K562 (cell line): ENCODE measurements around the gene ERGIC3. TPM values are rescaled to one million over a fixed set of nuclear protein-coding genes. Genes with fewer than 3 reads are reported as not detected.

ENCODE experiments used
- ARHGAP35 ChIP-seq: fragments of 450-650 bp; IDR thresholded peaks from 2 replicates; pipeline ENCODE4 v1.6.1; 2018; ENCODE audit not compliant: partially characterized antibody
- ARID1B ChIP-seq: fragments of 450-650 bp; IDR thresholded peaks from 2 replicates; pipeline ENCODE4 v1.6.1; 2016; ENCODE audit warnings: antibody characterized with exemption, mild to moderate bottlenecking, inconsistent platforms
- ETV1 ChIP-seq: fragments of 450-650 bp; conservative IDR thresholded peaks from 2 replicates; pipeline ENCODE4 v1.6.1; 2016; ENCODE audit warnings: missing genetic modification characterization, control low read depth, low read depth, missing compliant biosample characterization
- FOXP1 ChIP-seq: sonication (generic); formaldehyde crosslinking; IDR thresholded peaks from 2 replicates; pipeline ENCODE4 v1.8.0; 2022; ENCODE audit warnings: mild to moderate bottlenecking, missing genetic modification reagents
- HDAC1 ChIP-seq, 2 experiments: fragments of 450-650 bp; IDR thresholded peaks; 2 replicates each; pipeline ENCODE4 v1.6.1; 2016 to 2017; ENCODE audit warnings: inconsistent platforms in 1 of 2, mild to moderate bottlenecking in 1 of 2, moderate library complexity in 1 of 2
- HDAC2 ChIP-seq: fragments of 450-650 bp; IDR thresholded peaks from 2 replicates; pipeline ENCODE4 v1.6.1; 2016; ENCODE audit warnings: mild to moderate bottlenecking
- KAT2B ChIP-seq: IDR thresholded peaks from one replicate; pipeline ENCODE4 v1.6.1; 2012; ENCODE audit warnings: low read depth, mild to moderate bottlenecking, control low read depth, inconsistent platforms, low read length, moderate library complexity
- KDM1A ChIP-seq, 2 experiments: fragments of 450-650 bp; IDR thresholded peaks; 2 replicates each; pipeline ENCODE4 v1.6.1; 2016; ENCODE audit warnings: mild to moderate bottlenecking in 2 of 2
- NR2C1 ChIP-seq, 2 experiments: fragments of 450-650 bp; IDR thresholded peaks; 2 replicates each; pipeline ENCODE4 v1.6.1; 2017; ENCODE audit warnings: mild to moderate bottlenecking in 2 of 2, antibody characterized with exemption in 1 of 2, inconsistent platforms in 1 of 2, missing compliant biosample characterization in 1 of 2, missing genetic modification characterization in 1 of 2
- NRF1 ChIP-seq, 2 experiments: fragments of 450-650 bp; IDR thresholded peaks in 1 of 2; conservative IDR thresholded peaks in 1 of 2; 2 replicates each; pipeline ENCODE4 v1.6.1; 2014; ENCODE audit warnings: mild to moderate bottlenecking in 2 of 2
- RBM22 ChIP-seq: fragments of 200-400 bp; formaldehyde crosslinking; IDR thresholded peaks from 2 replicates; pipeline ENCODE4 v1.6.1; 2018; ENCODE audit warnings: low read length, low read depth; ENCODE audit not compliant: poor library complexity, severe bottlenecking
- RBM25 ChIP-seq: fragments of 200-400 bp; formaldehyde crosslinking; IDR thresholded peaks from 2 replicates; pipeline ENCODE4 v1.6.1; 2018; ENCODE audit warnings: low read length, low read depth, moderate library complexity; ENCODE audit not compliant: severe bottlenecking
- RCOR1 ChIP-seq, 2 experiments: IDR thresholded peaks; 2 replicates each; pipeline ENCODE4 v1.6.1; 2012; ENCODE audit warnings: low read depth in 2 of 2, low read length in 2 of 2, borderline replicate concordance in 1 of 2, improper control_type of control experiment in 1 of 2
- SPI1 ChIP-seq: IDR thresholded peaks from 2 replicates; pipeline ENCODE4 v1.6.1; 2011; ENCODE audit warnings: low read depth, low read length, control low read depth, borderline replicate concordance
- polyA plus RNA-seq, 8 experiments: library from polyadenylated mRNA; depleted of rRNA in 4 of 8; stranded (reverse) in 5 of 8; unstranded in 3 of 8; fragments of >200 nt; fragmentation: Nextera tagmentation in 2 of 8; fragmentation: Illumina TruSeq in 1 of 8; extraction: Ambion mirVana in 2 of 8; extraction: Trizol in 1 of 8; gene quantifications; 2 replicates each; pipeline versions ENCODE4 v1.2.1 to v1.2.3, GENCODE V29; 2011 to 2014; ENCODE audit warnings: inconsistent platforms in 1 of 8, missing spikeins in 1 of 8
- total RNA-seq, 7 experiments: library from RNA; depleted of rRNA in 6 of 7; stranded (reverse); fragments of >200 nt in 6 of 7; fragmentation: Illumina TruSeq in 2 of 7; extraction: Trizol in 2 of 7; gene quantifications; 2 replicates each; pipeline versions ENCODE4 v1.2.1 to v1.2.3, GENCODE V29; 2011 to 2021; ENCODE audit warnings: low replicate concordance in 1 of 7
- TF ChIP-seq, protein P1 (sequence below), 2 experiments: fragments of 450-650 bp; formaldehyde crosslinking in 1 of 2; IDR thresholded peaks; 2 replicates each; pipeline versions ENCODE4 v1.4.0 to v1.6.1; 2014 to 2020; ENCODE audit warnings: mild to moderate bottlenecking in 2 of 2, borderline replicate concordance in 1 of 2, low read depth in 1 of 2
- TF ChIP-seq, protein P2 (sequence below), 2 experiments: IDR thresholded peaks in 1 of 2; conservative IDR thresholded peaks in 1 of 2; 2 replicates each; pipeline ENCODE4 v1.6.1; 2016; ENCODE audit warnings: low read depth in 2 of 2, mild to moderate bottlenecking in 1 of 2, missing compliant biosample characterization in 1 of 2, missing genetic modification characterization in 1 of 2, moderate library complexity in 1 of 2

ERGIC3 gene
- total and polyA plus RNA-seq, 9 of the 15 experiments (the other 6 are each of a cell fraction or from before 2014, with no cell fraction given), result 121 to 278 (median 184) TPM

DNA sequence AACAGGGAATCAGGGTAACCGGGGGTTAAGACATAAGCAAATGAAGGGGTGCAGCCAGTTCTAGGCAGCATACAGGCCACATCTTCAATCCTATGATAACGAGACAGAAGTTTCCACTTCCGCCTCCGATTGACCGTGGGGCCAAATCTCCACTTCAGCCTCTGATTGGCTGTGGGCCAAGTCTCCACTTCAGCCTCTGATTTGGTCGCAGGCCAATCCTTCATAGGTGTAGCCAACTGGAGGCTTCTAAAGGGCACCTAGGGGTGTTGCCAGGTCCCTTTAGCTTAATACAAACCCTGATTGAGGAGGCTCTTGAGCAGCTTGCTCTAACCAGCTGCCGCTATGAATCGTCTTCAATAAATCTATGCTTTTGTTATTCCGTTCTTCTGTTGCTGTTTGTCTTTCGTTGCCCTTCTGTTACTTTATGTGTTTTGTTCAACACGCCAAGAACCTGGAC lies 2.1 kb upstream of the ERGIC3 start (continued):
- TF ChIP-seq, protein P1, sequence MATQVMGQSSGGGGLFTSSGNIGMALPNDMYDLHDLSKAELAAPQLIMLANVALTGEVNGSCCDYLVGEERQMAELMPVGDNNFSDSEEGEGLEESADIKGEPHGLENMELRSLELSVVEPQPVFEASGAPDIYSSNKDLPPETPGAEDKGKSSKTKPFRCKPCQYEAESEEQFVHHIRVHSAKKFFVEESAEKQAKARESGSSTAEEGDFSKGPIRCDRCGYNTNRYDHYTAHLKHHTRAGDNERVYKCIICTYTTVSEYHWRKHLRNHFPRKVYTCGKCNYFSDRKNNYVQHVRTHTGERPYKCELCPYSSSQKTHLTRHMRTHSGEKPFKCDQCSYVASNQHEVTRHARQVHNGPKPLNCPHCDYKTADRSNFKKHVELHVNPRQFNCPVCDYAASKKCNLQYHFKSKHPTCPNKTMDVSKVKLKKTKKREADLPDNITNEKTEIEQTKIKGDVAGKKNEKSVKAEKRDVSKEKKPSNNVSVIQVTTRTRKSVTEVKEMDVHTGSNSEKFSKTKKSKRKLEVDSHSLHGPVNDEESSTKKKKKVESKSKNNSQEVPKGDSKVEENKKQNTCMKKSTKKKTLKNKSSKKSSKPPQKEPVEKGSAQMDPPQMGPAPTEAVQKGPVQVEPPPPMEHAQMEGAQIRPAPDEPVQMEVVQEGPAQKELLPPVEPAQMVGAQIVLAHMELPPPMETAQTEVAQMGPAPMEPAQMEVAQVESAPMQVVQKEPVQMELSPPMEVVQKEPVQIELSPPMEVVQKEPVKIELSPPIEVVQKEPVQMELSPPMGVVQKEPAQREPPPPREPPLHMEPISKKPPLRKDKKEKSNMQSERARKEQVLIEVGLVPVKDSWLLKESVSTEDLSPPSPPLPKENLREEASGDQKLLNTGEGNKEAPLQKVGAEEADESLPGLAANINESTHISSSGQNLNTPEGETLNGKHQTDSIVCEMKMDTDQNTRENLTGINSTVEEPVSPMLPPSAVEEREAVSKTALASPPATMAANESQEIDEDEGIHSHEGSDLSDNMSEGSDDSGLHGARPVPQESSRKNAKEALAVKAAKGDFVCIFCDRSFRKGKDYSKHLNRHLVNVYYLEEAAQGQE (IDR thresholded peaks at IDR 0.05; ENCODE audit: borderline replicate concordance), result peak; percentile 17; the same call in 1 of the 2 replicates
- TF ChIP-seq, protein P1 (CRISPR knock-in tag; IDR thresholded peaks at IDR 0.05; ENCODE audit: low read depth), result no peak
- TF ChIP-seq HDAC2 (0 out of 2 replicates have a peak, but pooled peaks have one; percentile 45), NR2C1 (IDR thresholded peaks at IDR 0.05) (no peak), NR2C1 (tag; IDR thresholded peaks at IDR 0.05) (peak; percentile 9; the same call in 1 of the 2 replicates), KDM1A (IDR thresholded peaks at IDR 0.05) (peak; percentile 80 to 83), RBM22 (no peak), FOXP1 (CRISPR knock-in tag) (no peak), SPI1 (peak; percentile 70), ARHGAP35 (no peak), HDAC1 (IDR thresholded peaks at IDR 0.05) (peak in 1 of 2 experiments; percentile 48; a peak in 1 of 4 replicates), RCOR1 (IDR thresholded peaks at IDR 0.05; ENCODE audit: borderline replicate concordance in 1 of 2, low read depth in 2 of 2, low read length in 2 of 2) (peak; percentile 5 to 79; a peak in 3 of 4 replicates), ARID1B (0 out of 2 replicates have a peak, but pooled peaks have one; percentile 22), KAT2B (no peak), ETV1 (tag) (0 out of 2 replicates have a peak, but pooled peaks have one; percentile 8), RBM25 (peak; percentile 84), NRF1 (conservative IDR thresholded peaks at IDR 0.05 in 1 of 2, IDR thresholded peaks at IDR 0.05 in 1 of 2) (0 out of 4 replicates have a peak, but pooled peaks of 1 of the 2 experiments have one; percentile 16)
- TF ChIP-seq, protein P2, sequence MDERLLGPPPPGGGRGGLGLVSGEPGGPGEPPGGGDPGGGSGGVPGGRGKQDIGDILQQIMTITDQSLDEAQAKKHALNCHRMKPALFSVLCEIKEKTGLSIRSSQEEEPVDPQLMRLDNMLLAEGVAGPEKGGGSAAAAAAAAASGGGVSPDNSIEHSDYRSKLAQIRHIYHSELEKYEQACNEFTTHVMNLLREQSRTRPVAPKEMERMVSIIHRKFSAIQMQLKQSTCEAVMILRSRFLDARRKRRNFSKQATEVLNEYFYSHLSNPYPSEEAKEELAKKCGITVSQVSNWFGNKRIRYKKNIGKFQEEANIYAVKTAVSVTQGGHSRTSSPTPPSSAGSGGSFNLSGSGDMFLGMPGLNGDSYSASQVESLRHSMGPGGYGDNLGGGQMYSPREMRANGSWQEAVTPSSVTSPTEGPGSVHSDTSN (CRISPR knock-in tag; IDR thresholded peaks at IDR 0.05; ENCODE audit: low read depth), result peak; percentile 52; the same call in 1 of the 2 replicates
- TF ChIP-seq, protein P2 (tag; conservative IDR thresholded peaks at IDR 0.05; ENCODE audit: low read depth), result peak; percentile 81
